SU-DHL-6 (cell line): ENCODE data around the gene C12orf75.

Source experiments
- EZH2phosphoT487 ChIP-seq: fragments of 200-600 bp; sonication (generic), shearing (Covaris generic); conservative IDR thresholded peaks from 2 replicates; pipeline ENCODE4 v1.6.1; 2018; ENCODE audit warnings: mild to moderate bottlenecking, antibody characterized with exemption, low read length, moderate library complexity, mixed read lengths
- TF ChIP-seq, protein P1 (sequence below): fragments of 200-600 bp; sonication (generic); IDR thresholded peaks from one replicate; pipeline ENCODE4 v1.5.1; 2017; ENCODE audit warnings: antibody characterized with exemption, mild to moderate bottlenecking, low read length, moderate library complexity; ENCODE audit not compliant: insufficient read depth, poor library complexity, severe bottlenecking

DNA sequence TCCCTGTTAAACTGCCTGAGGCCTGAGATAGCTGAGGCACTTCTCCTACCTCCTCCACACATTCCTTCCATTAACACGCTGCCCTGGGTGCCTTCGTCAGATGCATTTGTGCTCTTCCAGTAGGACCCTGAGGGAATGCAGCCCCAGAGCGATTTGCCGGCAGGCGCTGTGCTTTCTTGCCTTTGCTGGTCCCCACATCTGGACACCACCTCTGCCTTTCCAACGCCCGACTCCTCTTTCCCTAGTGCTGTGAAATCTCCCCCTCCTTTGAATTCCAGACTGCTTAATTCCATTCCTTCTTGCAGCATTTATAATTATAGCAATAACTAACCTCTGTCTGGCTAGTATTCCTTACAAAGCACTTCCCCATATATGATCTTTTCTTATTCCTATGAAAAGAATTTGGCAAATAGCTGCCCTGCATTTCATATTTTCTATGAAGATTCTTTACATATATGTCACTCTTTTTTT lies 88.4 kb downstream of the C12orf75 start:
- TF ChIP-seq, protein P1, sequence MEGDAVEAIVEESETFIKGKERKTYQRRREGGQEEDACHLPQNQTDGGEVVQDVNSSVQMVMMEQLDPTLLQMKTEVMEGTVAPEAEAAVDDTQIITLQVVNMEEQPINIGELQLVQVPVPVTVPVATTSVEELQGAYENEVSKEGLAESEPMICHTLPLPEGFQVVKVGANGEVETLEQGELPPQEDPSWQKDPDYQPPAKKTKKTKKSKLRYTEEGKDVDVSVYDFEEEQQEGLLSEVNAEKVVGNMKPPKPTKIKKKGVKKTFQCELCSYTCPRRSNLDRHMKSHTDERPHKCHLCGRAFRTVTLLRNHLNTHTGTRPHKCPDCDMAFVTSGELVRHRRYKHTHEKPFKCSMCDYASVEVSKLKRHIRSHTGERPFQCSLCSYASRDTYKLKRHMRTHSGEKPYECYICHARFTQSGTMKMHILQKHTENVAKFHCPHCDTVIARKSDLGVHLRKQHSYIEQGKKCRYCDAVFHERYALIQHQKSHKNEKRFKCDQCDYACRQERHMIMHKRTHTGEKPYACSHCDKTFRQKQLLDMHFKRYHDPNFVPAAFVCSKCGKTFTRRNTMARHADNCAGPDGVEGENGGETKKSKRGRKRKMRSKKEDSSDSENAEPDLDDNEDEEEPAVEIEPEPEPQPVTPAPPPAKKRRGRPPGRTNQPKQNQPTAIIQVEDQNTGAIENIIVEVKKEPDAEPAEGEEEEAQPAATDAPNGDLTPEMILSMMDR, result no peak
- TF ChIP-seq EZH2phosphoT487, result no peak
